ENCODE data around the gene CPB2.

The CPB2 gene

GRCh38 chr13:46057256-46058015 lies 47.4 kb downstream of the CPB2 start:
- Histone ChIP-seq H2AFZ (ENCODE audit: low read depth, low read length) (no peak overlapping the region), H3K4me3 (ENCODE audit: low read depth in 1 of 2, low read length in 2 of 2) (no peak overlapping the region), H3K9me3 (ENCODE audit: insufficient read depth, low read length, severe bottlenecking) (no peaks in the 10 kb centered on the region), H3K79me2 (ENCODE audit: insufficient read depth, low read length) (peaks cover 15% of the 10 kb centered on the region), H3K27ac (ENCODE audit: low read length) (no peak overlapping the region), H3K36me3 (ENCODE audit: insufficient read depth, low read length) (no peaks in the 10 kb centered on the region), H3K4me1 (ENCODE audit: insufficient read depth, low read length) (peaks cover 18% of the 10 kb centered on the region), H3K27me3 (ENCODE audit: insufficient read depth, low read length, poor library complexity) (no peaks in the 10 kb centered on the region), H3K9ac (ENCODE audit: low read depth, low read length) (no peak overlapping the region), H3K4me2 (ENCODE audit: insufficient read depth, low read length) (no peak overlapping the region), H4K20me1 (ENCODE audit: insufficient read depth, low read length) (no peaks in the 10 kb centered on the region)
- TF ChIP-seq CTCF (IDR thresholded peaks at IDR 0.05; ENCODE audit: borderline replicate concordance, extremely low read depth, low read length, poor library complexity, severe bottlenecking) (no peak), EZH2 (IDR thresholded peaks at IDR 0.05; ENCODE audit: borderline replicate concordance, low read depth, low read length, severe bottlenecking) (no peak)
- ATAC-seq (ENCODE audit: insufficient read depth, low read depth) (no peak), DNase-seq (no peak)

GRCh38 chr13:46053162-46054012 lies 51.4 kb downstream of the CPB2 start:
- H3K9me3 ChIP-seq (ENCODE audit: insufficient read depth, low read length, severe bottlenecking): no peaks in the 10 kb centered on the region
- peak overlapping the region; percentile 85 for H2AFZ ChIP-seq (ENCODE audit: low read depth, low read length)
- H3K27me3 ChIP-seq (ENCODE audit: insufficient read depth, low read length, poor library complexity): no peaks in the 10 kb centered on the region
- H3K79me2 ChIP-seq (ENCODE audit: insufficient read depth, low read length): peaks cover 56% of the 10 kb centered on the region
- DNase-seq: no peak
- H3K4me2 ChIP-seq (ENCODE audit: insufficient read depth, low read length): peak overlapping the region; percentile 68
- H4K20me1 ChIP-seq (ENCODE audit: insufficient read depth, low read length): peaks cover 11% of the 10 kb centered on the region; the same call in 1 of the 2 replicates
- no peaks in the 10 kb centered on the region for H3K36me3 ChIP-seq (ENCODE audit: insufficient read depth, low read length)
- H3K27ac ChIP-seq (ENCODE audit: low read length): peak overlapping the region; percentile 87
- peaks cover 49% of the 10 kb centered on the region for H3K4me1 ChIP-seq (ENCODE audit: insufficient read depth, low read length)
- H3K9ac ChIP-seq (ENCODE audit: low read depth, low read length): peak overlapping the region; percentile 93
- ATAC-seq (ENCODE audit: insufficient read depth, low read depth): no peak
- no peak for TF ChIP-seq EZH2 (IDR thresholded peaks at IDR 0.05; ENCODE audit: borderline replicate concordance, low read depth, low read length, severe bottlenecking)
- no peak for TF ChIP-seq CTCF (IDR thresholded peaks at IDR 0.05; ENCODE audit: borderline replicate concordance, extremely low read depth, low read length, poor library complexity, severe bottlenecking)
- peak overlapping the region; percentile 66 to 96 for H3K4me3 ChIP-seq (ENCODE audit: low read depth in 1 of 2, low read length in 2 of 2)

- peaks cover 63% of the 10 kb centered on the region for H3K79me2 ChIP-seq (ENCODE audit: insufficient read depth, low read length)
- no peaks in the 10 kb centered on the region for H3K27me3 ChIP-seq (ENCODE audit: insufficient read depth, low read length, poor library complexity)
- peak; percentile 44 for TF ChIP-seq CTCF (IDR thresholded peaks at IDR 0.05; ENCODE audit: borderline replicate concordance, extremely low read depth, low read length, poor library complexity, severe bottlenecking)
- TF ChIP-seq EZH2 (IDR thresholded peaks at IDR 0.05; ENCODE audit: borderline replicate concordance, low read depth, low read length, severe bottlenecking): no peak
Observed at GRCh38 chr13:46052319-46053161, 52.3 kb downstream of the CPB2 start, which contains the start of gene ZC3H13. TSS of gene ZC3H13 (minus strand) at chr13:46052746. CDS start at chr13:46045507, 7,239 bp downstream.

More at GRCh38 chr13:46052319-46053161, 52.3 kb downstream of the CPB2 start, which contains the start of gene ZC3H13:
- peak within 1 kb of the TSS; percentile 93 for H3K9ac ChIP-seq (ENCODE audit: low read depth, low read length)
- peaks cover 54% of the 10 kb centered on the region for H3K4me1 ChIP-seq (ENCODE audit: insufficient read depth, low read length)
- peak within 1 kb of the TSS; percentile 85 for H2AFZ ChIP-seq (ENCODE audit: low read depth, low read length)
- peaks cover 16% of the 10 kb centered on the region; the same call in 1 of the 2 replicates for H4K20me1 ChIP-seq (ENCODE audit: insufficient read depth, low read length)
- peak; percentile 93 for DNase-seq
- H3K36me3 ChIP-seq (ENCODE audit: insufficient read depth, low read length): no peaks in the 10 kb centered on the region
- H3K4me3 ChIP-seq (ENCODE audit: low read depth in 1 of 2, low read length in 2 of 2): peak within 1 kb of the TSS; percentile 66 to 96
- H3K27ac ChIP-seq (ENCODE audit: low read length): peak within 1 kb of the TSS; percentile 87
- ATAC-seq (ENCODE audit: insufficient read depth, low read depth): peak; percentile 100
- H3K9me3 ChIP-seq (ENCODE audit: insufficient read depth, low read length, severe bottlenecking): no peaks in the 10 kb centered on the region
- H3K4me2 ChIP-seq (ENCODE audit: insufficient read depth, low read length): peak within 1 kb of the TSS; percentile 68

Data from DND-41 (cell line).